Ovary (tissue), 3 donors: ENCODE measurements around the gene JPT2.

ENCODE experiments used
- EP300 ChIP-seq: sonication (generic); formaldehyde crosslinking; IDR thresholded peaks from one replicate; pipeline ENCODE4 v1.6.1; 2017; ENCODE audit warnings: antibody characterized with exemption
- TF ChIP-seq, protein P1 (sequence below), 3 donors: fragments of 450-650 bp in 2 of 3; fragments of 200-600 bp in 1 of 3; IDR thresholded peaks; one replicate each; pipeline versions ENCODE4 v1.5.1 to v1.8.0; 2016 to 2022; ENCODE audit warnings: antibody characterized with exemption in 3 of 3, mild to moderate bottlenecking in 1 of 3
- donor health status: DM: no; HTN: no; CAD: no.

DNA sequence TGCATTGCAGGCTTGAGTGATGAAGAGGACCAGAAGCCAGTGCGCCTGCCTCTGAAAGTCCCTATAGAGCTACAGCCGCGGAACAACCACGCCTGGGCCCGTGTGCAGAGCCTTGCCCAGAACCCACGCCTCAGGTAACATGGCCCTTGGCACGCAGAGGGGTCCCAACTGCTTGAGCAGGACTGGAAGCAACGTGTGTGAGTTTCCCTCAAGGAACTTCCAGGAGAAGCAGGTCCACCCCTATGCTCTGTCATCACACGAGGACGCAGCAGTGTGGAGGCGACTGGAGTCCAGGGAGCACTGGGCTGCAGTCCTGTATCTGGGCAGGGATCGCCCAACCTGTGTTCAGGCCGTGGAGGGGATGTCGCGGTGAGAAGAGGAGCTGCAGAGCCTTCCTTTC, 25.1 kb upstream of the JPT2 start:
- TF ChIP-seq, protein P1, sequence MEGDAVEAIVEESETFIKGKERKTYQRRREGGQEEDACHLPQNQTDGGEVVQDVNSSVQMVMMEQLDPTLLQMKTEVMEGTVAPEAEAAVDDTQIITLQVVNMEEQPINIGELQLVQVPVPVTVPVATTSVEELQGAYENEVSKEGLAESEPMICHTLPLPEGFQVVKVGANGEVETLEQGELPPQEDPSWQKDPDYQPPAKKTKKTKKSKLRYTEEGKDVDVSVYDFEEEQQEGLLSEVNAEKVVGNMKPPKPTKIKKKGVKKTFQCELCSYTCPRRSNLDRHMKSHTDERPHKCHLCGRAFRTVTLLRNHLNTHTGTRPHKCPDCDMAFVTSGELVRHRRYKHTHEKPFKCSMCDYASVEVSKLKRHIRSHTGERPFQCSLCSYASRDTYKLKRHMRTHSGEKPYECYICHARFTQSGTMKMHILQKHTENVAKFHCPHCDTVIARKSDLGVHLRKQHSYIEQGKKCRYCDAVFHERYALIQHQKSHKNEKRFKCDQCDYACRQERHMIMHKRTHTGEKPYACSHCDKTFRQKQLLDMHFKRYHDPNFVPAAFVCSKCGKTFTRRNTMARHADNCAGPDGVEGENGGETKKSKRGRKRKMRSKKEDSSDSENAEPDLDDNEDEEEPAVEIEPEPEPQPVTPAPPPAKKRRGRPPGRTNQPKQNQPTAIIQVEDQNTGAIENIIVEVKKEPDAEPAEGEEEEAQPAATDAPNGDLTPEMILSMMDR (IDR thresholded peaks at IDR 0.05), result no peak
- TF ChIP-seq EP300, result no peak
